HG03139 (cell line): ENCODE measurements around the gene UGT3A1.
"Not testable (repeated sequence)": the region's sequence is repeated elsewhere in the genome, so short reads cannot be mapped to it uniquely, and the experiment has no call there.

Experiments
- ATAC-seq: cut with Tn5 transposase; IDR thresholded peaks from one replicate; pipeline ENCODE4 v1.9.1; 2021; ENCODE audit not compliant: unreplicated experiment

The UGT3A1 gene

GRCh38 chr5:35990941-35991611 is at the start of gene UGT3A1:
UGT3A1 (minus strand) TSS chr5:35991390; CDS start chr5:35991240, 150 bp downstream.
- no peak for ATAC-seq

- ATAC-seq, result no peak
Observed at GRCh38 chr5:36035696-36036095, 44.5 kb upstream of the UGT3A1 start.

GRCh38 chr5:36034536-36035134 is 43.4 kb upstream of the UGT3A1 start:
- not testable (repeated sequence) for ATAC-seq

GRCh38 chr5:36033486-36033885 is 42.3 kb upstream of the UGT3A1 start:
- no peak for ATAC-seq

GRCh38 chr5:36033047-36033446 is 41.9 kb upstream of the UGT3A1 start:
- ATAC-seq, result no peak

GRCh38 chr5:36031223-36031622 is 40.0 kb upstream of the UGT3A1 start:
- no peak for ATAC-seq

GRCh38 chr5:36029914-36030313 is 38.7 kb upstream of the UGT3A1 start:
- no peak for ATAC-seq

- no peak for ATAC-seq
Observed at GRCh38 chr5:36028816-36029465, 37.8 kb upstream of the UGT3A1 start.

GRCh38 chr5:36027711-36028110 is 36.5 kb upstream of the UGT3A1 start:
- ATAC-seq, result no peak

- no peak for ATAC-seq
Observed at GRCh38 chr5:36026706-36027465, 35.7 kb upstream of the UGT3A1 start.

GRCh38 chr5:36022246-36022645 is 31.1 kb upstream of the UGT3A1 start:
- ATAC-seq, result not testable (repeated sequence)

GRCh38 chr5:36019584-36019983 is 28.4 kb upstream of the UGT3A1 start:
- not testable (repeated sequence) for ATAC-seq

- ATAC-seq, result no peak
Observed at GRCh38 chr5:36017622-36018021, 26.4 kb upstream of the UGT3A1 start.

- ATAC-seq, result no peak
Observed at GRCh38 chr5:36017004-36017403, 25.8 kb upstream of the UGT3A1 start.

GRCh38 chr5:36013182-36013581 is 22.0 kb upstream of the UGT3A1 start:
- ATAC-seq, result no peak

- ATAC-seq, result no peak
Observed at GRCh38 chr5:36009698-36010097, 18.5 kb upstream of the UGT3A1 start.

GRCh38 chr5:36007366-36007765 is 16.2 kb upstream of the UGT3A1 start:
- ATAC-seq, result no peak

GRCh38 chr5:36006163-36006562 is 15.0 kb upstream of the UGT3A1 start:
- ATAC-seq, result no peak

- no peak for ATAC-seq
Observed at GRCh38 chr5:36001032-36001431, 9.8 kb upstream of the UGT3A1 start.

GRCh38 chr5:35999547-35999946 is 8.4 kb upstream of the UGT3A1 start:
- no peak for ATAC-seq

GRCh38 chr5:35996076-35996475 is 4.9 kb upstream of the UGT3A1 start:
- ATAC-seq, result no peak

GRCh38 chr5:35990520-35990919 is 670 bp downstream of the UGT3A1 start:
- no peak for ATAC-seq
